Cardiac muscle cell (in vitro differentiated cells and primary cell): ENCODE data around the gene CACNA1A. TPM values are rescaled to one million over a fixed set of nuclear protein-coding genes. Genes with fewer than 3 reads are reported as not detected.

Experiments used
- DNase-seq, 2 donors: peaks; one replicate each; pipeline versions ENCODE4 v3.0.0 to v3.0.0-alpha.2; 2010 to 2017; ENCODE audit warnings: low read depth in 1 of 2, low spot score in 1 of 2
- H3K27ac ChIP-seq: fragments of 200-600 bp; sonication (generic); 2 replicates; pipeline ENCODE4 v1.5.1; 2016
- H3K27me3 ChIP-seq: fragments of 200-600 bp; sonication (generic); 2 replicates; pipeline ENCODE4 v1.6.0; 2016; ENCODE audit warnings: control low read depth
- H3K36me3 ChIP-seq: fragments of 200-600 bp; sonication (generic); 2 replicates; pipeline ENCODE4 v1.5.1; 2016; ENCODE audit warnings: control low read depth
- H3K4me1 ChIP-seq: fragments of 200-600 bp; sonication (generic); 2 replicates; pipeline ENCODE4 v1.8.1; 2017; ENCODE audit warnings: low read depth, mild to moderate bottlenecking, mixed run types
- H3K4me3 ChIP-seq: fragments of 200-600 bp; sonication (generic); 2 replicates; pipeline ENCODE4 v1.5.1; 2016; ENCODE audit warnings: mild to moderate bottlenecking
- H3K9me3 ChIP-seq: fragments of 200-600 bp; sonication (generic); 2 replicates; pipeline ENCODE4 v1.5.1; 2017; ENCODE audit warnings: low read depth, mild to moderate bottlenecking, control low read depth
- CTCF ChIP-seq: IDR thresholded peaks from 2 replicates; pipeline ENCODE4 v1.5.1; 2012; ENCODE audit warnings: low read depth, mild to moderate bottlenecking, low read length
- polyA plus RNA-seq: library from polyadenylated mRNA; unstranded; fragments of >200 nt; fragmentation: Nextera tagmentation; extraction: Ambion mirVana; gene quantifications from 2 replicates; pipeline ENCODE4 v1.2.1, GENCODE V29; 2016
- total RNA-seq: library from RNA; depleted of rRNA; stranded (reverse); fragments of >200 nt; gene quantifications from 2 replicates; pipeline ENCODE4 v1.2.3, GENCODE V29; 2016

CACNA1A gene
- total and polyA plus RNA-seq, 2 experiments from 2014 or later: 5.6 to 6.8 TPM

- Histone ChIP-seq H3K36me3 (no peaks in the 10 kb centered on the region), H3K4me3 (no peak overlapping the region), H3K9me3 (no peaks in the 10 kb centered on the region), H3K4me1 (no peaks in the 10 kb centered on the region), H3K27ac (no peak overlapping the region), H3K27me3 (peaks cover 4% of the 10 kb centered on the region)
- DNase-seq: no peak
- TF ChIP-seq CTCF: no peak
Measured at GRCh38 chr19:13544423-13544822, 38.1 kb upstream of the CACNA1A start.

GRCh38 chr19:13541554-13541953, 35.3 kb upstream of the CACNA1A start:
- no peak overlapping the region for H3K27ac ChIP-seq
- peaks cover 4% of the 10 kb centered on the region for H3K27me3 ChIP-seq
- no peaks in the 10 kb centered on the region for H3K36me3 ChIP-seq
- no peaks in the 10 kb centered on the region for H3K4me1 ChIP-seq
- DNase-seq: no peak
- no peak for TF ChIP-seq CTCF
- no peak overlapping the region for H3K4me3 ChIP-seq
- H3K9me3 ChIP-seq: no peaks in the 10 kb centered on the region

DNA sequence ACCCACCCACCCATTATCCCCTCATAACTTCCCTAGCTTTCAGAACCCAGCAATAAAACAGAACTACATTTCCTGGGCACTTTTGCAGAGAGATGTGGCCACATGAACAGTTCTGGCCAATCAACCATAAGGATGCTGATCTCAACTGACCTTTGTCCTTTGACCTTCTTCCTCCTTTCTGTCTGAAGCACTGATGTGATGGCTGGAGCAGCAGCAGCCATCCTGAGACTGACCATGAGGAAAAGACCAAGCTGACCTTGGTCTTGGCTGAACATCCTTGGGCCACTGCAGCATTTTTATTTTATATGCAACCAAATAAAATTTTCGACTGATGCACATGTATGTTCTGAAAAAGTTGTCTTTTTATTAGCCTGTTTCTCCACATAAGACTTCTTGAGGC, 33.1 kb upstream of the CACNA1A start:
- no peak overlapping the region for H3K27ac ChIP-seq
- H3K36me3 ChIP-seq: no peaks in the 10 kb centered on the region
- H3K9me3 ChIP-seq: no peaks in the 10 kb centered on the region
- DNase-seq: no peak
- no peaks in the 10 kb centered on the region for H3K4me1 ChIP-seq
- H3K4me3 ChIP-seq: no peak overlapping the region
- H3K27me3 ChIP-seq: peaks cover 4% of the 10 kb centered on the region
- TF ChIP-seq CTCF: no peak

DNA sequence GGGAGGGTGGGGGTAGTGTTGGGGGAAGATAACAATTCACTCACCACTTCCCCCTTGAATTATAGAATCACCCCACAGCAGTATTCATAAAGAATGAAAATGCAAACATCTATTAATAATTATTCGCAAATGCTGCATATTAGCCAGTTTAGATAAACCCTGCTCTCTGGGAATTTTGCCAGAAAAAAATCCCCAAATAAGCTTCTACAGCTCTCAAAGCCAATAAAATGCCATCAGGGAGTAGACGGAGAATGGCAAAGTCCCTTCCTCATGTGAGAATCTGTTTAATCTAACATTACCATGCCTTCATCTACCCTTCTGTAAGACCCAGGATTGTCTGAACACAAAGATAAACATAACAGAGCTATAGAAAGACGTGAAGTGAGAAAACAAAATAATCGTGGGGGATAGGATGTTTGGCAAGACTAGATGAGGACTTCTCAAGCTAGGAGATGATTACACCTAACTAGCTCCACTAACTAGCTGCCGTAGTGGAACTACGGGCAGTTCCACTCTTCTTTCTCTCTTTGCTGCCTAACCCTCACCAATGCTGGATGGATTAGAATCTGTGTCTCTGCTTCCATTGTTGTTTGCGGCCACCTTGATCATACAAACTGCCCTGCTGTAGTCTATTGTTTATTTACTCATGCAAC, 32.4 kb upstream of the CACNA1A start:
- no peak for TF ChIP-seq CTCF
- no peak overlapping the region for H3K4me3 ChIP-seq
- no peaks in the 10 kb centered on the region for H3K9me3 ChIP-seq
- DNase-seq: no peak
- H3K27ac ChIP-seq: no peak overlapping the region
- peaks cover 4% of the 10 kb centered on the region for H3K27me3 ChIP-seq
- no peaks in the 10 kb centered on the region for H3K36me3 ChIP-seq
- H3K4me1 ChIP-seq: no peaks in the 10 kb centered on the region

GRCh38 chr19:13537454-13537853, 31.2 kb upstream of the CACNA1A start:
- no peaks in the 10 kb centered on the region for H3K36me3 ChIP-seq
- no peak for DNase-seq
- TF ChIP-seq CTCF: no peak
- no peak overlapping the region for H3K27ac ChIP-seq
- no peaks in the 10 kb centered on the region for H3K9me3 ChIP-seq
- peaks cover 4% of the 10 kb centered on the region for H3K27me3 ChIP-seq
- no peak overlapping the region for H3K4me3 ChIP-seq
- H3K4me1 ChIP-seq: no peaks in the 10 kb centered on the region
